Posterior cingulate gyrus (tissue), 11 donors: Measurements from ENCODE around the gene CD226.
A peak's percentile ranks its signal among the peaks of the same experiment; 100 is the strongest.
"Not testable (repeated sequence)": the region's sequence is repeated elsewhere in the genome, so short reads cannot be mapped to it uniquely, and the experiment has no call there.

ENCODE experiments used
- DNase-seq, 10 donors: peaks; one replicate each; pipeline versions ENCODE4 v3.0.0 to v3.0.0-alpha.2; 2020 to 2021; ENCODE audit warnings: mixed read lengths in 3 of 10
- intact Hi-C: fragments of 100-400 bp; cut with DNase I; formaldehyde crosslinking; loops from one replicate; pipeline ENCODE4 v1.15.1; 2023

The CD226 gene

GRCh38 chr18:69878213-69878933, 69.3 kb downstream of the CD226 start:
- intact Hi-C loops, result no loop called here
- DNase-seq, result no peak

GRCh38 chr18:69876490-69876889, 71.2 kb downstream of the CD226 start:
- intact Hi-C loops, result no loop called here
- no peak for DNase-seq

GRCh38 chr18:69874058-69874457, 73.6 kb downstream of the CD226 start:
- DNase-seq, result no peak
- intact Hi-C loops, result no loop called here

- intact Hi-C loops, result no loop called here
- no peak for DNase-seq
These were observed 75.0 kb downstream of the CD226 start for GRCh38 chr18:69872661-69873060.

- no peak for DNase-seq
- intact Hi-C loops, result no loop called here
These were observed 76.3 kb downstream of the CD226 start for GRCh38 chr18:69871363-69871762.

DNA sequence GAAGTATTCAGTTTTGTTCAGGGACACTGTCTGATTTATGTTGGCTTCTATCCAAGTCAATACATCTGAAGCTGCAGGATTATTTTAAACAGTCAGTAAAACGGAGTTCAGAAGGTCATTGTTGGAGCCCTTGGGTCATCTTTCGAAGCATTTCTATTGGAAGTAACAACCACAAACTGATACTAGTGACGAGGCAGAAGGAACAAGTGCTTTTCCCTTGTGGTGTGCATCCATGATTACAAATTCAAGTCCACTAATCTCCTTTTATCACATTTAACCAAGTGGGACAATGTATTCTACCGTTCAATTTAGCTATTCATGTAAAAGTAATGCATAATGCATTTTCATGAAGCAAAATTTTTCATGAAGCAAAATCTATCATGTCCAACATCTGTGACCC, 76.9 kb downstream of the CD226 start:
- no peak for DNase-seq
- intact Hi-C loops, result no loop called here

GRCh38 chr18:69866212-69866611, 81.5 kb downstream of the CD226 start:
- no peak for DNase-seq

GRCh38 chr18:69865776-69866175, 81.9 kb downstream of the CD226 start:
- no peak for DNase-seq
- intact Hi-C loops, result no loop called here

More at GRCh38 chr18:69866212-69866611, 81.5 kb downstream of the CD226 start:
- intact Hi-C loops, result no loop called here

DNA sequence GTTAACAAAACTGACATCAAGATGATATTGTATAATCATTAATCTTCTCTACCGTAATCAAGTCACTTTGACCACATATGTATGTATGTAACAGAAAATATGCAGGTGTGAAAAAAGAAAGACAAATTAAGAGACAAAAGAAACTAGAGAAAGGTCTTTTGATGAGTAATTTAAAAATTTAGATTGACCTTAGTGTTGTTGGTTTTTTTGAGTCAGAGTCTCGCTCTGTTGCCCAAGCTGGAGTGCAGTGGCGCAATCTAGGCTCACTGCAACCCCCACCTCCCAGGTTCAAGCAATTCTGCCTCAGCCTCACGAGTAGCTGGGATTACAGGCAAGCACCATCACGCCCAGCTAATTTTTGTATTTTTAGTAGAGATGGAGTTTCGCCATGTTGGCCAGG, 82.9 kb downstream of the CD226 start:
- intact Hi-C loops, DNase-seq: not testable (repeated sequence)

DNA sequence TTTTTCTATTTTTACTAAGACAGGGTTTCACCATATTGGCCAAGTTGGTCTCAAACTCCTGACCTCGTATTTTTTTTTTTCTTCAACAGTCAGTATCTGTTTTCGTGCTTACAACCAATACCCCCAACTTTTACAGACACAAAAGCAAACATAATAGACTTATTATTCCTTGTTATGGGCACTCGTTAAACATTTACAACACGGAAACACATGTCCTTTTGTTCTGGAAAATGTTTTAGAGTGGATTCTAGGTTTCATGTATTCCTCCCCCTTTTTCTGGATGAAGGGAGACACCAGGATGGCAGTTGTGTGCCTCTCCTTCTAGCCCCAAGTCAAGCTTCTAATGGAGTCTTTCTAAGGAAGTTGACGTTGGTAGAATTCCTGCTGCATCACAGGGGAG, 88.8 kb downstream of the CD226 start:
- DNase-seq, result no peak
- intact Hi-C loops, result no loop called here

DNA sequence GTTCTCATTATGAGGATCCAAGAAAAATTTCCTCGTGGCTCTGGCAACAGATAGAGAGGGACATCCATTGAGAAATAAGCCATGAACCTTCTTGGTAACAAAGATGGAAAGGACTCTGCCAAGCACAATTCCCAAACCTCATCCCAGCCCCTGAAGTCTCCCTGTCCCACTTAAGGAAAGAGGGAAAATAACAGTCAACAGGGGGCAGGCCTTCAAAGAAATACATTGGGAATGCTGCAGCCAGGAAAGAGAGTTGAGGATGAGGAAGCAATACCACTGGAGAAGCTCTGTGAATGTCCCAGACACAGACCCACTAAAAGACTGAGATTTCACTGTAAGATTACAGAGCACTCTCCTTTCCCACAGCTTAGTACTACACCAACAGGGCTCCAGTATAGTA, 93.2 kb downstream of the CD226 start:
- intact Hi-C loops, result no loop called here
- DNase-seq, result no peak

- DNase-seq, result no peak
- intact Hi-C loops, result no loop called here
These were observed 94.6 kb downstream of the CD226 start for GRCh38 chr18:69853051-69853450.

- intact Hi-C loops, result no loop called here
These were observed 101.8 kb downstream of the CD226 start for GRCh38 chr18:69845593-69846506.

GRCh38 chr18:69844656-69845055, 103.0 kb downstream of the CD226 start:
- no peak for DNase-seq
- intact Hi-C loops, result no loop called here

More at GRCh38 chr18:69845593-69846506, 101.8 kb downstream of the CD226 start:
- no peak for DNase-seq

GRCh38 chr18:69843015-69843414, 104.7 kb downstream of the CD226 start:
- intact Hi-C loops, result no loop called here

GRCh38 chr18:69841117-69841516, 106.6 kb downstream of the CD226 start:
- intact Hi-C loops, result no loop called here
- no peak for DNase-seq

More at GRCh38 chr18:69843015-69843414, 104.7 kb downstream of the CD226 start:
- no peak for DNase-seq

GRCh38 chr18:69840445-69840844, 107.2 kb downstream of the CD226 start:
- intact Hi-C loops, result no loop called here
- DNase-seq, result no peak

- intact Hi-C loops, result no loop called here
- peak in 1 of 10 donors; percentile 71 for DNase-seq
These were observed 107.7 kb downstream of the CD226 start for GRCh38 chr18:69840001-69840400.

- intact Hi-C loops, result no loop called here
- peak in 2 of 10 donors; percentile 60 to 77 for DNase-seq
These were observed 108.2 kb downstream of the CD226 start for GRCh38 chr18:69839497-69839896.

DNA sequence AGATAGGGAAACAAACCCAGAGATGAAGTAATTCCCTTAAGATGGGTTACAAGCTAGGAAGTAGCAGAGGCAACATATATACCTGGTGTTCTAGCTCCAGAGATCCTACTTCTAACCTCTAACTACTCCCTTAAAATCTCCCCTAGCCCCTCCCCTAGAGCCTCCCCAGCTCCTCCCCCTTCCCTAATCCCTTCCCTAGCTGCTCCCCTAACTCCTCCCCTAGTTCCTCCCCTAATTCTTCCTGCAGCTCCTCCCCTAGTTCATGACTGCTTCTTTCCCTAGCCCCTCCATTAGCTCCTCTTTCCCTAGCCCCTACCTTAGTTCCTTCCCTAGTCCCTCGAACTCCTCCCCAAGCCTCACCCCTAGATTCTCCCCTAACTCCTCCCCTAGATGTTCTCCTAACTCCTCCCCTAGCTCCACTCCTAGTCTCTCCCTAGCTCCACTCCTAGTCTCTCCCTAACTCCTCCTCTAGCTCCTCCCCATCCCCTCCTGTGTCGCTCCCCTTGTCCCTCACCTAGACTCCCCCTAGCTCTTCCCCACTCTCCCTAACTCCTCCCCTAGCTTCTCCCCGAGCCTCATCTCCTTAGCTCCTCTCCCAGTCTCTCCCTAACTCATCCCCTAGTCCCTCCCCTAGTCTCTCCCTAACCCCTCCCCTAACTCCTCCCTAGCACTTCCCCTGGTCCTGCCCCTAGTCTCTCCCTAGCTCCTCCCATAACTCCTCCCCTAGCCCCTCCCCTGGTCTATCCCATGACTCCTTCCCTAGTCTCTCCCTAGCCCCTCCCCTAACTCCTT, 108.9 kb downstream of the CD226 start:
- intact Hi-C loops, result no loop called here
- no peak for DNase-seq

DNA sequence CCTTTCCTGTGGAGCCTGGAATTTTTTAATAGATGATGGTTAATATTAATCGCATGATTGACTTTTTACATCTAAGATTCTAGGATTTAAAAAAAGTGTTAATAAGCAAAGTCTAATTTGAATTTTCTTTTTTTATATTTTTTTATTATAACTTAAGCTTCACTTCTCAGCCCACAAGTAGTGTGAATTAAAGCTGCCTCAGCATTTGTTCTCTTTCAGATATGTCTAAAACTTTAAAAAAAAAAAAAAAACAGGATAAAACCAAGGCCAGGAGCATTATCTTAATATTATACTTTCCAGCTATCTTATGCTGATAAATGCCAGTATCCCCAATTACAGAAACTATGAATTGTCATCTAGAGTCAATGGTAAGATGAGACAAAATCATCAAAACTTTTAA, 109.7 kb downstream of the CD226 start:
- DNase-seq, result no peak
- intact Hi-C loops, result no loop called here
